Motor neuron (in vitro differentiated cells): ENCODE results near the gene ETHE1. TPM values are rescaled to one million over a fixed set of nuclear protein-coding genes. Genes with fewer than 3 reads are reported as not detected.
A peak's percentile ranks its signal among the peaks of the same experiment; 100 is the strongest.

Experiments used
- ATAC-seq, 8 experiments: fragments of 200-7000 bp; cut with Tn5 transposase; replicated peaks in 6 of 8; 2 replicates each; pipeline ENCODE4 v1.8.0; 2021; ENCODE audit warnings: mild to moderate bottlenecking in 8 of 8, moderate library complexity in 8 of 8
- H3K27ac ChIP-seq, 2 donors: fragments of 250-450 bp; sonication (Bioruptor Pico); 2 replicates each; pipeline ENCODE4 v1.9.0; 2021; ENCODE audit warnings: antibody characterized with exemption in 2 of 2, mild to moderate bottlenecking in 2 of 2, moderate library complexity in 1 of 2
- H3K4me1 ChIP-seq, 2 donors: fragments of 250-450 bp; sonication (Bioruptor Pico); replicated peaks in 1 of 2; 2 replicates each; pipeline ENCODE4 v1.6.1; 2021; ENCODE audit warnings: antibody characterized with exemption in 2 of 2, mild to moderate bottlenecking in 2 of 2, moderate library complexity in 1 of 2
- H3K4me3 ChIP-seq, 5 donors: fragments of 250-450 bp; sonication (Bioruptor Pico); 2 replicates each; pipeline ENCODE4 v1.9.0; 2021; ENCODE audit warnings: antibody characterized with exemption in 5 of 5, mild to moderate bottlenecking in 5 of 5, moderate library complexity in 4 of 5
- WGBS, 10 experiments: fragments of 450-650 bp; shearing (Covaris generic); methylation state at CpG; one replicate each; pipeline ENCODE4 v1.0.0; 2022; 5-methylcytosine and 5-hydroxymethylcytosine counted together
- in situ Hi-C, 9 experiments: fragments of 400-800 bp; cut with MboI; loops; one replicate each; pipeline ENCODE4 v1.15.0; 2021; ENCODE audit warnings: low sequenced_read_pairs in 9 of 9, low pct_unique_long_range_greater_than_20kb in 2 of 9; ENCODE audit not compliant: unreplicated experiment in 9 of 9
- total RNA-seq, 8 experiments: library from RNA; unstranded; fragments of 300-600 nt; gene quantifications; 2 replicates each; pipeline versions ENCODE4 v1.2.3 to v1.2.4, GENCODE V29; 2022

The ETHE1 gene
- total RNA-seq, 8 experiments from 2014 or later: 11.5 to 70.2 (median 22.1) TPM

- in situ Hi-C loops: no loop called here
- no peak overlapping the region for H3K4me3 ChIP-seq
- peaks cover 0 to 6% of the 10 kb centered on the region in 2 donors for H3K4me1 ChIP-seq
- 60 to 100% (median 90%) methylated on average over 1 to 4 of the region's 5 CpGs; no CpG with 5 or more reads in 3 of the 10 experiments for WGBS, 10 experiments
- no peak overlapping the region for H3K27ac ChIP-seq
- no peak for ATAC-seq
Observed at GRCh38 chr19:43505941-43506340, 21.1 kb downstream of the ETHE1 start.

- peaks cover 0 to 6% of the 10 kb centered on the region in 2 donors for H3K4me1 ChIP-seq
- H3K4me3 ChIP-seq: peak overlapping the region in 2 of 5 donors; percentile 51 to 63
- ATAC-seq: no peak
- 60 to 100% (median 100%) methylated on average over 1 to 2 of the region's 3 CpGs; no CpG with 5 or more reads in 4 of the 10 experiments for WGBS, 10 experiments
- in situ Hi-C loops: no loop called here
- H3K27ac ChIP-seq: peak overlapping the region in 1 of 2 donors; percentile 80
Observed at GRCh38 chr19:43505186-43505456, 21.9 kb downstream of the ETHE1 start.

- in situ Hi-C loops: no loop called here
- Histone ChIP-seq H3K27ac (peak within 1 kb of the TSS; percentile 14 to 80), H3K4me3 (peak within 1 kb of the TSS; percentile 49 to 65 (median 51)), H3K4me1 (peaks cover 0 to 6% of the 10 kb centered on the region in 2 donors)
- peak; percentile 33 to 73 (median 69) for ATAC-seq
- WGBS, 10 experiments: 0 to 73% (median 0%) methylated on average over 1 to 4 of the region's 42 CpGs; no CpG with 5 or more reads in 7 of the 10 experiments
Observed at GRCh38 chr19:43504426-43505185, 22.4 kb downstream of the ETHE1 start, which contains the start of gene PHLDB3. Gene PHLDB3 (minus strand): TSS chr19:43504746. CDS start chr19:43504118, 628 bp downstream.

GRCh38 chr19:43503501-43504425 lies 23.2 kb downstream of the ETHE1 start:
- in situ Hi-C loops: no loop called here
- H3K4me3 ChIP-seq: peak overlapping the region; percentile 49 to 65 (median 51)
- peak; percentile 82 to 91 (median 90) for ATAC-seq
- peaks cover 0 to 6% of the 10 kb centered on the region in 2 donors for H3K4me1 ChIP-seq
- 0 to 60% (median 16%) methylated on average over 1 to 12 of the region's 64 CpGs; no CpG with 5 or more reads in 2 of the 10 experiments for WGBS, 10 experiments
- peak overlapping the region in 1 of 2 donors; percentile 80 for H3K27ac ChIP-seq

GRCh38 chr19:43502419-43502976 lies 24.5 kb downstream of the ETHE1 start:
- ATAC-seq: no peak
- Histone ChIP-seq H3K27ac (no peak overlapping the region), H3K4me1 (peaks cover 0 to 6% of the 10 kb centered on the region in 2 donors), H3K4me3 (no peak overlapping the region)
- in situ Hi-C loops: no loop called here
- 40 to 100% (median 91%) methylated on average over 1 to 15 of the region's 23 CpGs; no CpG with 5 or more reads in 1 of the 10 experiments for WGBS, 10 experiments

- WGBS, 10 experiments: 14 to 100% (median 40%) methylated on average over 1 to 7 of the region's 43 CpGs; no CpG with 5 or more reads in 3 of the 10 experiments
- H3K27ac ChIP-seq: no peak overlapping the region
- in situ Hi-C loops: no loop called here
- H3K4me1 ChIP-seq: peaks cover 0 to 6% of the 10 kb centered on the region in 2 donors
- H3K4me3 ChIP-seq: no peak overlapping the region
- no peak for ATAC-seq
Observed at GRCh38 chr19:43501661-43502418, 25.2 kb downstream of the ETHE1 start.

- H3K27ac ChIP-seq: no peak overlapping the region
- 73 to 100% (median 80%) methylated on average over 1 to 2 of the region's 3 CpGs; no CpG with 5 or more reads in 7 of the 10 experiments for WGBS, 10 experiments
- no peak for ATAC-seq
- H3K4me3 ChIP-seq: no peak overlapping the region
- H3K4me1 ChIP-seq: no peaks in the 10 kb centered on the region
- in situ Hi-C loops: no loop called here
Observed at GRCh38 chr19:43499042-43499441, 28.0 kb downstream of the ETHE1 start.

- WGBS, 10 experiments: 65 to 96% (median 87%) methylated on average over 3 to 5 of the region's 5 CpGs; no CpG with 5 or more reads in 1 of the 10 experiments
- no peaks in the 10 kb centered on the region for H3K4me1 ChIP-seq
- no peak overlapping the region for H3K4me3 ChIP-seq
- no peak overlapping the region for H3K27ac ChIP-seq
- in situ Hi-C loops: no loop called here
- no peak for ATAC-seq
Observed at GRCh38 chr19:43498233-43498842, 28.7 kb downstream of the ETHE1 start.

GRCh38 chr19:43496960-43497359 lies 30.0 kb downstream of the ETHE1 start:
- no peak for ATAC-seq
- no peak overlapping the region for H3K4me3 ChIP-seq
- no peak overlapping the region for H3K27ac ChIP-seq
- 67 to 100% (median 94%) methylated on average over 1 to 7 of the region's 7 CpGs; no CpG with 5 or more reads in 6 of the 10 experiments for WGBS, 10 experiments
- no peaks in the 10 kb centered on the region for H3K4me1 ChIP-seq
- in situ Hi-C loops: no loop called here

GRCh38 chr19:43495082-43495481 lies 31.9 kb downstream of the ETHE1 start:
- WGBS, 10 experiments: 60% methylated on average over 3 of the region's 8 CpGs; no CpG with 5 or more reads in 9 of the 10 experiments
- Histone ChIP-seq H3K4me3 (no peak overlapping the region), H3K4me1 (no peaks in the 10 kb centered on the region), H3K27ac (no peak overlapping the region)
- ATAC-seq: no peak
- in situ Hi-C loops: no loop called here

GRCh38 chr19:43490759-43491158 lies 36.2 kb downstream of the ETHE1 start:
- in situ Hi-C loops: no loop called here
- Histone ChIP-seq H3K27ac (no peak overlapping the region), H3K4me3 (no peak overlapping the region), H3K4me1 (no peaks in the 10 kb centered on the region)
- no peak for ATAC-seq
- 0 to 100% (median 83%) methylated on average over 1 to 5 of the region's 5 CpGs; no CpG with 5 or more reads in 4 of the 10 experiments for WGBS, 10 experiments
